ENCODE measurements around the gene SETMAR. TPM values are rescaled to one million over a fixed set of nuclear protein-coding genes. Genes with fewer than 3 reads are reported as not detected.

The SETMAR gene
- total and polyA plus RNA-seq, 8 donors = 3.1 to 28.0 (median 11.6) TPM

- Histone ChIP-seq H3K4me1 (peaks cover 13 to 39% (median 25%) of the 10 kb centered on the region in 4 donors), H3K9me3 (no peaks in the 10 kb centered on the region), H3K27ac (peak overlapping the region in 4 of 5 donors; percentile 9 to 77 (median 48)), H3K4me3 (peak overlapping the region; percentile 12 to 26 (median 15)), H3K36me3 (no peaks in the 10 kb centered on the region), H3K27me3 (no peaks in the 10 kb centered on the region)
- TF ChIP-seq EP300 (IDR thresholded peaks at IDR 0.05) (no peak), POLR2AphosphoS5 (IDR thresholded peaks at IDR 0.05) (no peak), CTCF (IDR thresholded peaks at IDR 0.05) (no peak), POLR2A (IDR thresholded peaks at IDR 0.05) (no peak)
- intact Hi-C loops (cut with DNase I; ENCODE audit: low total_unique reads) = loop anchor here (5.0 kb wide), 1 partner anchor 281 kb away; no protein-coding TSS in a partner anchor
- WGBS, 5 donors = 20 to 41% (median 26%) methylated on average over 11 of the region's 11 CpGs
- peak in 1 of 2 donors; percentile 26 for DNase-seq
Observed at GRCh38 chr3:4351164-4351855, 48.1 kb downstream of the SETMAR start.

- H3K27me3 ChIP-seq = no peaks in the 10 kb centered on the region
- DNase-seq = no peak
- no peak overlapping the region for H3K4me3 ChIP-seq
- H3K27ac ChIP-seq = peak overlapping the region in 3 of 5 donors; percentile 41 to 77 (median 55)
- no peak for TF ChIP-seq POLR2AphosphoS5 (IDR thresholded peaks at IDR 0.05)
- H3K4me1 ChIP-seq = peaks cover 18 to 44% (median 30%) of the 10 kb centered on the region in 4 donors
- WGBS, 5 donors = 79 to 87% (median 85%) methylated on average over 4 of the region's 4 CpGs
- intact Hi-C loops (cut with DNase I; ENCODE audit: low total_unique reads) = loop anchor here (5.0 kb wide), 1 partner anchor 280 kb away; no protein-coding TSS in a partner anchor
- no peaks in the 10 kb centered on the region for H3K9me3 ChIP-seq
- H3K36me3 ChIP-seq = no peaks in the 10 kb centered on the region
Observed at GRCh38 chr3:4351872-4352271, 48.7 kb downstream of the SETMAR start.

GRCh38 chr3:4355401-4356219, 52.4 kb downstream of the SETMAR start:
- TF ChIP-seq POLR2AphosphoS5 (IDR thresholded peaks at IDR 0.05) (peak in 1 of 3 donors; percentile 65), CTCF (IDR thresholded peaks at IDR 0.05) (no peak)
- intact Hi-C loops (cut with DNase I; ENCODE audit: low total_unique reads) = no loop called here
- peak overlapping the region in 4 of 5 donors; percentile 16 to 33 (median 30) for H3K27ac ChIP-seq
- no peaks in the 10 kb centered on the region for H3K27me3 ChIP-seq
- WGBS, 5 donors = 26 to 41% (median 29%) methylated on average over 6 of the region's 6 CpGs
- DNase-seq = peak; percentile 48 to 80
- H3K4me1 ChIP-seq = peaks cover 20 to 59% (median 38%) of the 10 kb centered on the region in 4 donors
- H3K36me3 ChIP-seq = no peaks in the 10 kb centered on the region
- no peaks in the 10 kb centered on the region for H3K9me3 ChIP-seq
- no peak overlapping the region for H3K4me3 ChIP-seq

GRCh38 chr3:4356220-4356540, 53.0 kb downstream of the SETMAR start:
- no peak for DNase-seq
- no peaks in the 10 kb centered on the region for H3K9me3 ChIP-seq
- peak overlapping the region in 3 of 5 donors; percentile 30 to 33 (median 30) for H3K27ac ChIP-seq
- H3K4me3 ChIP-seq = no peak overlapping the region
- TF ChIP-seq POLR2A (IDR thresholded peaks at IDR 0.05) (no peak), CTCF (IDR thresholded peaks at IDR 0.05) (no peak), POLR2AphosphoS5 (IDR thresholded peaks at IDR 0.05) (no peak), EP300 (IDR thresholded peaks at IDR 0.05) (no peak)
- H3K4me1 ChIP-seq = peaks cover 20 to 55% (median 35%) of the 10 kb centered on the region in 4 donors
- intact Hi-C loops (cut with DNase I; ENCODE audit: low total_unique reads) = no loop called here
- WGBS, 5 donors = 80 to 87% (median 85%) methylated on average over 6 of the region's 6 CpGs
- H3K36me3 ChIP-seq = no peaks in the 10 kb centered on the region
- H3K27me3 ChIP-seq = no peaks in the 10 kb centered on the region

Data from stomach (tissue), 9 donors.